H1 (cell line): ENCODE measurements around the gene MARK1. TPM values are rescaled to one million over a fixed set of nuclear protein-coding genes. Genes with fewer than 3 reads are reported as not detected.

Experiments
- CTCF ChIA-PET: fragments of 300-600 bp; sonication (Branson Sonifier 250); formaldehyde crosslinking; loops from one replicate; lab custom pipeline; 2021; ENCODE audit not compliant: partially characterized antibody; lab: Charles Lee
- POLR2A ChIA-PET: fragments of 300-600 bp; sonication (Branson Sonifier 250); formaldehyde crosslinking; loops from one replicate; lab custom pipeline; 2021; ENCODE audit warnings: inconsistent platforms; ENCODE audit not compliant: partially characterized antibody; lab: Charles Lee
- DNase-seq, 2 experiments: peaks; one replicate each; pipeline versions ENCODE4 v3.0.0 to v3.0.0-alpha.2; 2010 to 2022; ENCODE audit warnings: low spot score in 2 of 2, low read depth in 1 of 2, mixed read lengths in 1 of 2
- FAIRE-seq: peaks from 2 replicates; lab custom pipeline; 2011; peaks lifted over from hg19 to GRCh38; lab: Jason Lieb, UNC
- H2AFZ ChIP-seq: 2 replicates; pipeline ENCODE4 v1.8.1; 2012; ENCODE audit warnings: low read length, inconsistent platforms
- H2AK5ac ChIP-seq: 2 replicates; pipeline ENCODE4 v1.6.1; 2013; ENCODE audit warnings: low read depth, low read length
- H2BK120ac ChIP-seq: replicated peaks from 2 replicates; pipeline ENCODE3; 2013; ENCODE audit warnings: low read depth, low read length, inconsistent platforms
- H2BK12ac ChIP-seq: 2 replicates; pipeline ENCODE4 v1.6.1; 2013; ENCODE audit warnings: low read depth, low read length
- H2BK15ac ChIP-seq: 2 replicates; pipeline ENCODE4 v1.6.1; 2013; ENCODE audit warnings: low read length
- H2BK20ac ChIP-seq: 2 replicates; pipeline ENCODE4 v1.6.1; 2013; ENCODE audit warnings: low read length
- H2BK5ac ChIP-seq: 2 replicates; pipeline ENCODE4 v1.6.1; 2013; ENCODE audit warnings: low read depth, low read length
- H3K14ac ChIP-seq: 2 replicates; pipeline ENCODE4 v1.6.1; 2013; ENCODE audit warnings: inconsistent platforms; ENCODE audit not compliant: insufficient read length
- H3K18ac ChIP-seq: 2 replicates; pipeline ENCODE4 v1.6.1; 2013; ENCODE audit warnings: low read length; ENCODE audit errors: extremely low read depth
- H3K23ac ChIP-seq: 2 replicates; pipeline ENCODE4 v1.6.1; 2013; ENCODE audit warnings: inconsistent platforms; ENCODE audit not compliant: insufficient read length
- H3K23me2 ChIP-seq: 2 replicates; pipeline ENCODE4 v1.6.1; 2013; ENCODE audit warnings: low read depth, low read length
- H3K27ac ChIP-seq: 2 replicates; pipeline ENCODE4 v1.6.1; 2011; ENCODE audit warnings: low read depth, low read length, inconsistent platforms
- H3K27me3 ChIP-seq, 4 experiments: replicated peaks in 1 of 4; 1 replicate in 1 of 4; 2 replicates in 3 of 4; pipeline versions ENCODE4 v1.6.1 to v1.8.1; 2011 to 2013; ENCODE audit warnings: low read length in 3 of 4, mild to moderate bottlenecking in 3 of 4, inconsistent platforms in 2 of 4, mixed read lengths in 2 of 4, moderate library complexity in 1 of 4; ENCODE audit not compliant: control insufficient read depth in 3 of 4, insufficient read depth in 3 of 4; ENCODE audit errors: extremely low read depth in 1 of 4
- H3K36me3 ChIP-seq, 4 experiments: 2 replicates each; pipeline versions ENCODE4 v1.6.1 to v1.8.1; 2011 to 2013; ENCODE audit warnings: mild to moderate bottlenecking in 4 of 4, low read length in 3 of 4, moderate library complexity in 2 of 4, control low read depth in 1 of 4, inconsistent platforms in 1 of 4; ENCODE audit not compliant: insufficient read depth in 4 of 4, control insufficient read depth in 2 of 4
- H3K4ac ChIP-seq: replicated peaks from 2 replicates; pipeline ENCODE3; 2013; ENCODE audit warnings: low read length, low read depth, mixed read lengths, inconsistent platforms; ENCODE audit not compliant: insufficient read length
- H3K4me1 ChIP-seq, 4 experiments: replicated peaks in 1 of 4; 1 replicate in 1 of 4; 2 replicates in 3 of 4; pipeline versions ENCODE4 v1.6.1 to v1.8.1; 2011 to 2013; ENCODE audit warnings: low read length in 3 of 4, inconsistent platforms in 2 of 4, mixed read lengths in 1 of 4; ENCODE audit not compliant: insufficient read depth in 4 of 4, control insufficient read depth in 3 of 4
- H3K4me2 ChIP-seq, 2 experiments: 2 replicates each; pipeline versions ENCODE4 v1.6.1 to v1.8.1; 2011 to 2013; ENCODE audit warnings: low read depth in 2 of 2, low read length in 2 of 2, control low read depth in 1 of 2, inconsistent platforms in 1 of 2, mild to moderate bottlenecking in 1 of 2; ENCODE audit not compliant: insufficient read depth in 1 of 2
- H3K4me3 ChIP-seq, 4 experiments: fragments of 200-600, 300-600 bp in 1 of 4; sonication (generic), shearing (Covaris generic), sonication (Bioruptor Twin) in 1 of 4; 2 replicates each; pipeline versions ENCODE4 v1.5.1 to v1.8.1; 2011 to 2016; ENCODE audit warnings: low read length in 4 of 4, low read depth in 3 of 4, control low read depth in 2 of 4, inconsistent platforms in 2 of 4, mild to moderate bottlenecking in 2 of 4, mixed read lengths in 1 of 4, moderate library complexity in 1 of 4; ENCODE audit not compliant: insufficient read depth in 2 of 4; ENCODE audit errors: extremely low read depth in 1 of 4
- H3K56ac ChIP-seq: replicated peaks from 2 replicates; pipeline ENCODE3; 2013; ENCODE audit warnings: low read depth, mild to moderate bottlenecking, mixed read lengths, low read length, inconsistent platforms; ENCODE audit not compliant: insufficient read length
- H3K79me1 ChIP-seq: 2 replicates; pipeline ENCODE4 v1.6.1; 2013; ENCODE audit warnings: low read depth, low read length, control low read depth
- H3K79me2 ChIP-seq, 2 experiments: 2 replicates each; pipeline versions ENCODE4 v1.6.1 to v1.8.1; 2012 to 2013; ENCODE audit warnings: low read length in 2 of 2, mild to moderate bottlenecking in 2 of 2, inconsistent platforms in 1 of 2; ENCODE audit not compliant: insufficient read depth in 2 of 2, control insufficient read depth in 1 of 2
- H3K9ac ChIP-seq, 4 experiments: replicated peaks in 1 of 4; 1 replicate in 1 of 4; 2 replicates in 3 of 4; pipeline versions ENCODE4 v1.6.1 to v1.8.1; 2011 to 2013; ENCODE audit warnings: low read depth in 3 of 4, low read length in 3 of 4, control low read depth in 2 of 4, mild to moderate bottlenecking in 2 of 4, moderate library complexity in 2 of 4, inconsistent platforms in 1 of 4; ENCODE audit errors: extremely low read depth in 1 of 4
- H3K9me3 ChIP-seq, 2 experiments: 2 replicates each; pipeline versions ENCODE4 v1.6.1 to v1.8.1; 2012 to 2013; ENCODE audit warnings: mild to moderate bottlenecking in 2 of 2, moderate library complexity in 2 of 2, control low read depth in 1 of 2, inconsistent platforms in 1 of 2, low read depth in 1 of 2, low read length in 1 of 2, mixed read lengths in 1 of 2; ENCODE audit not compliant: insufficient read depth in 2 of 2
- H4K20me1 ChIP-seq, 2 experiments: replicated peaks in 1 of 2; 2 replicates each; pipeline versions ENCODE3 to v1.8.1; 2011 to 2013; ENCODE audit warnings: inconsistent platforms in 2 of 2, low read length in 2 of 2, mild to moderate bottlenecking in 1 of 2; ENCODE audit not compliant: insufficient read depth in 2 of 2, control insufficient read depth in 1 of 2
- H4K5ac ChIP-seq: 2 replicates; pipeline ENCODE4 v1.6.1; 2013; ENCODE audit warnings: low read length, low read depth, mixed read lengths, inconsistent platforms; ENCODE audit not compliant: insufficient read length
- H4K8ac ChIP-seq: 2 replicates; pipeline ENCODE4 v1.8.0; 2013; ENCODE audit warnings: mild to moderate bottlenecking, moderate library complexity, low read length, inconsistent platforms; ENCODE audit not compliant: insufficient read depth; ENCODE audit errors: extremely low read depth
- H4K91ac ChIP-seq: replicated peaks from 2 replicates; pipeline ENCODE3; 2013; ENCODE audit warnings: low read length, mixed read lengths, inconsistent platforms; ENCODE audit not compliant: insufficient read length
- BRCA1 ChIP-seq: IDR thresholded peaks from 2 replicates; pipeline ENCODE4 v1.6.1; 2012; ENCODE audit warnings: low read depth, low read length, improper control_type of control experiment
- CBX8 ChIP-seq: fragments of 300-800, 300-1000 bp; sonication (generic); IDR thresholded peaks from 2 replicates; pipeline ENCODE4 v1.7.1; 2016; ENCODE audit warnings: low read depth, low read length, borderline replicate concordance
- EGR1 ChIP-seq: IDR thresholded peaks from 2 replicates; pipeline ENCODE4 v1.6.1; 2011; ENCODE audit warnings: low read depth, low read length, borderline replicate concordance
- HDAC2 ChIP-seq, 2 experiments: fragments of 300-600 bp in 1 of 2; sonication (generic) in 1 of 2; IDR thresholded peaks; 2 replicates each; pipeline ENCODE4 v1.6.1; 2011 to 2012; ENCODE audit warnings: low read depth in 2 of 2, low read length in 2 of 2, mild to moderate bottlenecking in 2 of 2, moderate library complexity in 2 of 2, borderline replicate concordance in 1 of 2, inconsistent platforms in 1 of 2
- RBBP5 ChIP-seq: IDR thresholded peaks from 2 replicates; pipeline ENCODE4 v1.7.1; 2012; ENCODE audit warnings: low read depth, mild to moderate bottlenecking, inconsistent platforms, low read length, moderate library complexity, borderline replicate concordance
- SUZ12 ChIP-seq: fragments of 200-600 bp; sonication (generic); IDR thresholded peaks from 2 replicates; pipeline ENCODE4 v1.6.1; 2012; ENCODE audit warnings: mild to moderate bottlenecking, inconsistent platforms, low read length, moderate library complexity, mixed read lengths
- ZNF274 ChIP-seq: IDR thresholded peaks from 2 replicates; pipeline ENCODE4 v1.7.0; 2012; ENCODE audit warnings: low read length, borderline replicate concordance; ENCODE audit errors: extremely low read depth
- WGBS, 2 experiments: shearing (Covaris generic) in 1 of 2; methylation state at CpG; one replicate each; pipeline versions ENCODE4 v1.1.6 to v1.1.7; 2013 to 2015; ENCODE audit warnings: low lambda C conversion rate in 2 of 2, mixed read lengths in 2 of 2, inconsistent platforms in 1 of 2, low coverage in 1 of 2, missing lambda C conversion rate in 1 of 2; ENCODE audit not compliant: insufficient replicate concordance in 2 of 2, insufficient coverage in 1 of 2, insufficient read length in 1 of 2; ENCODE audit errors: extremely low coverage in 1 of 2, missing lambda C conversion rate in 1 of 2; 5-methylcytosine and 5-hydroxymethylcytosine counted together
- polyA plus RNA-seq, 7 experiments: library from polyadenylated mRNA; depleted of rRNA in 3 of 7; stranded (reverse) in 5 of 7; unstranded in 2 of 7; fragments of >200 nt in 5 of 7; fragments of 200-250 nt in 2 of 7; gene quantifications; 1 replicate in 5 of 7; 2 replicates in 1 of 7; 4 replicates in 1 of 7; pipeline versions ENCODE4 v1.2.1 to v1.2.3, GENCODE V29; 2011 to 2013; ENCODE audit warnings: missing spikeins in 2 of 7, mixed read lengths in 2 of 7
- total RNA-seq: library from RNA; stranded (reverse); fragmentation: NEBNext Ultra II Directional; extraction: Animal tissue kit (Norgen Biotek cat#: 25700); gene quantifications from 2 replicates; pipeline ENCODE4 v1.2.1, GENCODE V29; 2021
- TF ChIP-seq, protein P1 (sequence below): IDR thresholded peaks from 2 replicates; pipeline ENCODE4 v1.6.1; 2011; ENCODE audit warnings: low read depth, mild to moderate bottlenecking, low read length; ENCODE audit not compliant: insufficient read depth
- TF ChIP-seq, protein P2 (sequence below): IDR thresholded peaks from 2 replicates; pipeline ENCODE4 v1.6.1; 2012; ENCODE audit warnings: inconsistent platforms
- TF ChIP-seq, protein P3 (sequence below), 3 experiments: IDR thresholded peaks; 1 replicate in 2 of 3; 2 replicates in 1 of 3; pipeline versions ENCODE4 v1.5.1 to v1.6.1; 2011; ENCODE audit warnings: low read length in 3 of 3, mild to moderate bottlenecking in 3 of 3, inconsistent platforms in 2 of 3, low read depth in 1 of 3, moderate library complexity in 1 of 3; ENCODE audit not compliant: insufficient read depth in 1 of 3; ENCODE audit errors: control extremely low read depth in 1 of 3

Gene MARK1
- total and polyA plus RNA-seq, 2 of the 8 experiments (the other 6 are each of a cell fraction or from before 2014, with no cell fraction given): 5.5 to 20.5 TPM

DNA sequence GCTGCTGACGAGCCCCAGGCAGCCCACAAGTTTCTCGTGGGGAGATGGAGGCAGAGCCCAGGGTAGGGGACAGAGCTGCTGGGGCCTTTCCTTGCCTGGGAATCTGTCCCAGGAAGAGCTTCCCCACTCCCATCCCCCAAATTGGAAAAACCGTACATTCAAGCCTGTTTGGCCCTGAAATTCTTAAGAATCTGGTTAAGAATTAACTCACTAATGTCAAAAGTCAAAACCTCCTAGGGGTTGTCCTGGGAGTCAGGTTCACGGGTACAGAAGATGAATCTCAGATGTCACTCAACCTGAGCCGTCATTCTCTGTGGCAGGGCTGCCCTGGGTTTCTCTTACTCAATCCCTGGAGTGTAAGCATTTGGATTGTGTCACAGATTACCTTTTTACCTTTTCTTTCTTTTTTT lies 170.7 kb downstream of the MARK1 start:
- Histone ChIP-seq H3K23me2 (no peaks in the 10 kb centered on the region), H2BK12ac (no peak overlapping the region), H3K23ac (no peak overlapping the region), H3K56ac (no peak overlapping the region), H3K27me3 (no peaks in the 10 kb centered on the region), H3K79me1 (no peaks in the 10 kb centered on the region), H4K5ac (no peak overlapping the region), H2BK5ac (no peak overlapping the region), H2AK5ac (no peak overlapping the region), H2AFZ (no peak overlapping the region), H3K9me3 (no peaks in the 10 kb centered on the region), H4K8ac (no peak overlapping the region), H3K18ac (no peak overlapping the region), H3K27ac (no peak overlapping the region), H4K91ac (no peak overlapping the region), H2BK120ac (no peak overlapping the region), H3K4me1 (peaks cover 0 to 8% (median 3%) of the 10 kb centered on the region in 4 experiments; a peak in 4 of 7 replicates), H3K9ac (no peak overlapping the region), H3K4me3 (no peak overlapping the region), H3K36me3 (no peaks in the 10 kb centered on the region), H3K14ac (no peak overlapping the region), H3K79me2 (no peaks in the 10 kb centered on the region), H2BK20ac (no peak overlapping the region), H3K4me2 (no peak overlapping the region), H2BK15ac (no peak overlapping the region), H3K4ac (no peak overlapping the region), H4K20me1 (no peaks in the 10 kb centered on the region)
- POLR2A ChIA-PET: no interaction called here
- DNase-seq (no peak), FAIRE-seq (no peak)
- CTCF ChIA-PET: interaction anchor here (0.6 to 2.7 kb wide), 8 partner anchors 10 to 146 kb away, joined by 3 to 10 read pairs (median 3); no protein-coding TSS in a partner anchor
- 85% methylated on average over 5 of the region's 5 CpGs; no CpG with 5 or more reads in 1 of the 2 experiments for WGBS, 2 experiments
- TF ChIP-seq, protein P1, sequence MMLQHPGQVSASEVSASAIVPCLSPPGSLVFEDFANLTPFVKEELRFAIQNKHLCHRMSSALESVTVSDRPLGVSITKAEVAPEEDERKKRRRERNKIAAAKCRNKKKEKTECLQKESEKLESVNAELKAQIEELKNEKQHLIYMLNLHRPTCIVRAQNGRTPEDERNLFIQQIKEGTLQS: no peak
- no peak for TF ChIP-seq ZNF274
- TF ChIP-seq, protein P2, sequence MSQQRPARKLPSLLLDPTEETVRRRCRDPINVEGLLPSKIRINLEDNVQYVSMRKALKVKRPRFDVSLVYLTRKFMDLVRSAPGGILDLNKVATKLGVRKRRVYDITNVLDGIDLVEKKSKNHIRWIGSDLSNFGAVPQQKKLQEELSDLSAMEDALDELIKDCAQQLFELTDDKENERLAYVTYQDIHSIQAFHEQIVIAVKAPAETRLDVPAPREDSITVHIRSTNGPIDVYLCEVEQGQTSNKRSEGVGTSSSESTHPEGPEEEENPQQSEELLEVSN: no peak
- TF ChIP-seq, protein P3, sequence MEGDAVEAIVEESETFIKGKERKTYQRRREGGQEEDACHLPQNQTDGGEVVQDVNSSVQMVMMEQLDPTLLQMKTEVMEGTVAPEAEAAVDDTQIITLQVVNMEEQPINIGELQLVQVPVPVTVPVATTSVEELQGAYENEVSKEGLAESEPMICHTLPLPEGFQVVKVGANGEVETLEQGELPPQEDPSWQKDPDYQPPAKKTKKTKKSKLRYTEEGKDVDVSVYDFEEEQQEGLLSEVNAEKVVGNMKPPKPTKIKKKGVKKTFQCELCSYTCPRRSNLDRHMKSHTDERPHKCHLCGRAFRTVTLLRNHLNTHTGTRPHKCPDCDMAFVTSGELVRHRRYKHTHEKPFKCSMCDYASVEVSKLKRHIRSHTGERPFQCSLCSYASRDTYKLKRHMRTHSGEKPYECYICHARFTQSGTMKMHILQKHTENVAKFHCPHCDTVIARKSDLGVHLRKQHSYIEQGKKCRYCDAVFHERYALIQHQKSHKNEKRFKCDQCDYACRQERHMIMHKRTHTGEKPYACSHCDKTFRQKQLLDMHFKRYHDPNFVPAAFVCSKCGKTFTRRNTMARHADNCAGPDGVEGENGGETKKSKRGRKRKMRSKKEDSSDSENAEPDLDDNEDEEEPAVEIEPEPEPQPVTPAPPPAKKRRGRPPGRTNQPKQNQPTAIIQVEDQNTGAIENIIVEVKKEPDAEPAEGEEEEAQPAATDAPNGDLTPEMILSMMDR (IDR thresholded peaks at IDR 0.05; ENCODE audit: control extremely low read depth in 1 of 3, insufficient read depth in 1 of 3, low read depth in 1 of 3, low read length in 3 of 3): no peak
- no peak for TF ChIP-seq RBBP5
- no peak for TF ChIP-seq HDAC2 (IDR thresholded peaks at IDR 0.05; ENCODE audit: borderline replicate concordance in 1 of 2, low read depth in 2 of 2, low read length in 2 of 2)
- TF ChIP-seq EGR1: no peak
- TF ChIP-seq SUZ12: no peak
- TF ChIP-seq BRCA1: no peak
- no peak for TF ChIP-seq CBX8
